HG03066 (cell line): ENCODE data around the gene FASTK.

ENCODE experiments used
- ATAC-seq: cut with Tn5 transposase; IDR thresholded peaks from one replicate; pipeline ENCODE4 v1.9.1; 2021; ENCODE audit warnings: low read depth; ENCODE audit not compliant: unreplicated experiment

The FASTK gene

DNA sequence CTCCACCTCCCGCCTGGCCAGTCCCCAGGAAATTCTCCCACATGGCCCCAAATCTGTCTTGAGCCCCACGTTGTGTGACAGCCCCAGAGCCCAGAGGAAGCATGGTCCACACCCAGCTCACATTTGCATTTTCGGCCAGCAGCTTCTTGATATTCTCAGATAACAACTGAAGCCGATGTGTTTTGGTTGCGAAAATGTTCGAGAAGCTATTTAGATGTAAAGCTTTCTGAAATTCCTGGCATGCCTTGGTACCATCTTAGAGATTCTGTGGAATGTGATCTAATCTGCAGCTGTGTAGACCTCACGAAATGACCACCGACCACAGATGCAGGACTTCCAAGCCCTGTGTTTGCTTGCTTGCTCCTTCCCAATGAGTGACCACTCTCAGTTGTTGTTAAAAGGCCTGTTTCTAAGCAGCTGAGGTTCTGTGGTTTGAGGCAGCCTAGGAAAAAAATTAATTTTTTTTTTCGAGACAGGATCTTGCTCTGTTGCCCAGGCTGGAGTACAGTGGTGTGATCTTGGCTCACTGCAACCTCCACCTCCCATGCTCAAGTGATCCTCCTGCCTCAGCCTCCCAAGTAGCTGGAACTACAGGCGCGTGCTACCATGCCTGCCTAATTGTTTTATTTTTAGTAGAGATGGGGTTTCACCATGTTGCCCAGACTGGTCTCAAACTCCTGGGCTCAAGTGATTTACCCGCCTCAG lies 12.4 kb downstream of the FASTK start:
- no peak for ATAC-seq

DNA sequence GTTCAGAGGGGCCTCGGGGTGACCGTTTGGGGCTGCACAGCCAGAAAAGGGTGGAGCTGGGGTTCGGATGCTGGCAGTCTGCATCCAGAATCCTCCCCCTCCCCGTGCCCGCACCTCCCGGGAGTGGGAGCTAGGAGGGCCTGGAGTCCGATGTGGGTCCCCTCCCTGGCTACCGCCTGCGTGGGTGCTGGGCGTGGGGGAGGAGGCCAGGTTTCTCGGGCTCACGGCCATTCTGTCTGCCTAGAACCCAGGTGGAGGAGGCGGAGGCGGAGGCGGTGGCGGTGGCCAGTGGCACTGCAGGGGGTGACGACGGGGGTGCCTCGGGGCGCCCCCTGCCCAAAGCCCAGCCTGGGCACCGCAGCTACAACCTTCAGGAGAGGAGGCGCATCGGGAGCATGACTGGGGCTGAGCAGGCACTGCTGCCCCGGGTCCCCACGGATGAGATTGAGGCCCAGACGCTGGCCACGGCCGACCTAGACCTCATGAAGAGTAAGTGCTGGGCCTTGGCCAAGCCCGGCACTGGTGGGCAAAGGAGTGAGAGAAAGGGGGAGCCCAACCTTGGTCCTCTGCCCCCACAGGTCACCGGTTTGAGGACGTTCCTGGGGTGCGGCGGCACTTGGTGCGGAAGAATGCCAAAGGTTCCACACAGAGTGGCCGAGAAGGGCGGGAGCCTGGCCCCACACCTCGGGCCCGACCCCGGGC lies 14.2 kb downstream of the FASTK start:
- ATAC-seq = no peak

DNA sequence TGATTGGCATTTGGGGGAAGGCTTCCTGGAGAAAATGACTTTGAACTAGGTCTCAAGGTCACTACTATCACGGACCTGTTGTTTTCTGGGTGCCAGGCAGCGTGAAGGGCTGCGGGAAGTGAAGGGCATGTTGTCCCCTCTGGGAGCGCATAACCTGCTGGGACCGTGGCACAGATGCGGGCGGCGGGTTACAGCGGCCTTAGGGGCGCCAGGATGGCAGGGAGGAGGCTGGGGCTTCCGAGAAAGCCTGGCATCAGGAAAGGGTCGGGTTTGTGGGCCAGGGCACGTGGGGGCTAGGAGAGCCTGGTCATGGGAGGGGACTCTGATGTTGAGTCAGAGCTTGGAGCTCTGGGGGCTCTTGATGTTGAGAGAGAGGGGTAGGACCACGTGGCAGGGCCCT lies 15.1 kb downstream of the FASTK start:
- ATAC-seq = no peak

DNA sequence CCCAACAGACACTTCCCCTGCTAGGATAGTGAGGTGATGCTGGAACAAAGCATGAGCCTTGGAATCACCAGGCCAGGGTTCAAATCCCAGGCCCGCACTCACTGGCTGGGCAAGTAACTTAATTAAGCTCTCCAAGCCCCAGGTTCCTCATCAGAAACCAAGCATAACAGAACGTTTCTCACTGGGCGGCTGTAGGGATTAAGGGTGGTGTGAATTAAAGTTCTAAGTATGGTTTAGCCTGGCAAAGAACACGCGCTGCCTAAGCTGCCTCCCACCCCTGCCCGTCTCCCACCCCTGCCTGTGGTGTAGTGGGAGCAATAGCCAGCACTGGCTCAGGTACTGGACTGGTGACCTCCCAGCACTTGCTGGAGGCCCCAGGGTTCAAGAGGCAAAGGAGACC lies 15.6 kb downstream of the FASTK start:
- no peak for ATAC-seq

DNA sequence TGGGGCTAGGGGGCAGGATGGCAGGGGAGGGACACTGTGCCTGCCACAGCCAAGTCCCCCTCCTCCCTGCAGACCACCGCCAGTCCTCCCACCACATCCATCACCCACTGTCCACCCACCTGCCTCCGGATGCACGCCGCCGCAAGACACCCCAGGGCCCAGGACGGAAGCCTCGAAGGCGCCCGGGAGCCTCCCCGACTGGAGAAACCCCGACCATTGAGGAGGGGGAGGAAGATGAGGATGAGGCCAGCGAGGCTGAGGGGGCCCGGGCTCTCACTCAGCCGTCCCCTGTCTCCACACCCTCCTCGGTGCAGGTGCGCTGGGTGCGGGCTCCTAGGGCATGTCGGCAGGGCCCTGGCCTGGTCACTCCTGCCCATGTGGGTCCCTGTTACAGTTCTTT lies 16.2 kb downstream of the FASTK start:
- no peak for ATAC-seq

DNA sequence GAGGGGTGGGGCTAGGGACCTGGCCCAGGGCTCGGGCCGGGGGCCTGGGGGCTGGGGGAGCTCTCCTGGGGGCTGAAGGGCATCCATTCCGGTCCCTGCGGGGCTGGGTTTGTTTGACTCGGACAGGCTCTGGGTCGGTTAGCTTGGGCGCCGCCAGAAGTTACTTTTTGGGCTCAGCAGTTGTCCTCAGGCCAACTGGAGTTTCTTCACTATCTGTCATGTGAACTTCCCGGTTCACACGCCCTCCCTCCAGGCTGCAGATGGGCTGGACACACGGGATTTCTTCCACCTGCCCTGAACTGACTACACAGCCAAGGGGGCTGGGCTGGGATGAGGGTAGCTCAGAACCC lies 17.4 kb downstream of the FASTK start:
- ATAC-seq = no peak

DNA sequence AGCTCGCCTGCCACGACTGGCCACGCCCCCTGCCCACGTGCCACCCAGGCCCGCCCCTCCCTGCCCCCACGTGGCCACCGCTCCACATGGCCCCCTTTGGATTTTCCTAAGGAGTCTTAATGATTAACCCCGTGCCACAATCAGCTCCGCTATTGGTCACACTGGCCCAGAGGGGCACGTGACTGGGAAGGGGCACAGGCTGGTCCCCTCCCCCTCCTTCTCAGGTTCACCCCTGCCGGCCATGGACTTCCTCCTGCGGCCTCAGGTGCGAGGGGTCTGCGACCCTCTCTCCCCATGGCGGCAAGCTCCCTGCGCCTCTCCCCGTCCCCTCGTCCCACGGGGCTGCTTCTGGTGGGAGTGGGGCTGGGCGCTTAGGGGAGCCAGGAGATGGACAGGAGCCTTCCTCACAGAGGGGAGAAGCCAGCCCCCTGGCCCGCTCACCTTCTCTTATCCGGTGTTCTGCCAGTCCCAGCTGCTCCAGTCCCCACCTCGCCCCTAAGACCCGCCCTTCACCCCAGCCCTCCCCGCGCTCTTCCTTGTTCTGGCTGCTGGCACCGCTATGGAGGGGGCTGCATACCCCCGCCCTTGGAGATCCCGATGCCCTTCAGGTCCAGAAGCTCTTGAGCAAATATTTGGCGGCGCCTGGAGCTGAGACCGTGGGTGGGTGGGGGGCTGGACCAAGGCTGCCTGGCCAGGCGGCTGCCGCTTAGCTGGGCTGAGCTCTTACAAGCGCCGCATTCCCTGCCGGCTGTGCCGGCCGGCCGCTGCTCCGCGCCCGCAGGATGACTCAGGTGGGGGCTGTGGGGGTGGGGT lies 18.0 kb downstream of the FASTK start:
- ATAC-seq = no peak

DNA sequence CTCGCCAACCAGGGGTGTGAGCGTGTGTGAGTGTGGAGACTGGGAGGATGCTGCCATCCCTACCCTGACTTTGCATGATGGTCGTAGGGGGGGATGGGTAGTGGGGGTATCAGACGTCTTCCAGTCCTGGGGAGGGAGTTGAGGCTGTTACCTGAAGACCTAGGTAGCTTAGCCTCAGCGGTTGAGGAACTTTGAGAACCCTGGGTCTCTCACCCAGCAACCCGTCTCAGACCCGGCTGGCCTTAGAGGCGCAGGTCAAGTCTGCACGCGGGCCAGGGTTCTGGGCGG lies 18.6 kb downstream of the FASTK start:
- no peak for ATAC-seq

DNA sequence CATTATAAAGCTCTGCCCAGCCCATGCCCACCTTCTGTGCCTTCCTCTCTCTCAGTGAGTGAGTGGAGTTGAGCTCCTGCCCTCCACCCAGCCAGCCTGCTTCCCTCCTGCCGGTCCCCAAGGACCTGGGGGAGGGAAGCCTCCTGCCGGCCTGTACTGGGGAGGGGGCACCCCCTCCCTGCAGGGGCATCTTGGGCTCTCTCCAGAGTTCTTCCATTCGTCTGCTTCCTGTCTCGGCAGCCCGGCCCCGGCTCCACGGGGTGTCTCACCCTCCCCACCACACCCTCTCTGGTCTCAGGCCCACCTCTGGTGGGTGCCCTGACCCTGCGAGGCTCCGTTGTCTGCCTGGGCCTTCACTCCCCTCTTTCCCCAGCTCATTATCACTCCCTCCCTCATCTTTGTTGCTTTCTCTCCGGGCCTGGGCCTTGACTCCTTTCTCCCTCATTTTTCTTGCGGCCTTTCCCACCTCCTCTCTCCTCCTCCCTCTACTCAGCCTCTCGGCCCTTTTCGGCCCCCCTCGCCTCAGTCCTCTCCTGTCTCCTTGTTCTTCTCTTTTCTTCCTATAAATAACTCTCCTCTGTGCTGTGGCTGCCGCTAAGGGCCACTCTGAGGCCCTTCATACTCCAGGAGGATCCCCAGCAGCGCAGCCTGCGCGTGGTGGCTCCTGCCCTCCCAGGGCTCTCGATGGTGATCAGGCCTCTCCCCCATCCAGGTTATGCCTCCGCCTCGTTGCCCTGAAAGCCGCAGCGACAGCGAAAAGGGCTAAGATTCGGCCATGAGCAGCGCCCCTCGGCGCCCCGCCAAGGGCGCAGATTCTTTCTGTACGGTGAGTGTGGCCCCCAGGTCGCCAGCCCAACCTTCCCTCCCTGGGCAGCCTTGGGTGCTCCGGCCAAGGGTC lies 19.1 kb downstream of the FASTK start:
- ATAC-seq = no peak

DNA sequence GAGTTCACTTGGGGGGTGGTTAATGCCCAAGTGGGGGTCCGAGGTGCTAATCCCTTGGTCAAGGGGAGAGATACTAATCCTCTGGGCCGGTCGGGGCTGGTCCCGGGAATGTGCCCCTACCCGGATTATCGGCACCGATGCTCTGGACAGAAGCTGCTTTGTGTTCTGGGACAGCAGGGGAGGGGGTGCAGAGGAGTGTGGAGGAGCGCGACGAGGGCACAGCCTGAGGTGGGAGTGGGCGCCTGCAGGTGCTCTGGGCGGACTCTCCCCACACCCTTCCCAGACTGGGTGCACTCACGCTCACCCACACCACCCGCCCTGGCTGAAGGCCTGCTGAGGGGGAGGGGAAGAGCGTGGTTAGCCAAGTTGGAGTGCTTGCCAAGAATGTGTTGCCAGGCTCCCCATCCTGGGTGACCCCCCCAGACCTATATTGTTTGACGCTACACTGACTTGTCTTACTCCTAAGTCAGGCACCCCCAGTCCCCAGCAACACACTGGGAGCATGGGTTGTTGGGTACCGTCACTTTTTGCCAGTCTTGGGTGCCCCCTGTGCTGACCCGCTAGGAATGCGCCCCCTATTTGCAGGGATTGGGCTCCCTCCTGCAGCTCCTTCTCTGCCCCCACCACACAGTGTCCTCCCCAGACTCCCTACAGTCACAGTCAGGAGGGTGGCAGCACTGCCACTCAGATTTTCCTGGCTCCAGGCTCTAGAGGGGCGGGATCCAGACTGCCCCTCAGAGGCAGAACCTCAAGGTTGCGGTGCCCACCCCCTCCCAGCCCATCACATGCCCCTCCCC lies 20.0 kb downstream of the FASTK start:
- ATAC-seq = no peak

DNA sequence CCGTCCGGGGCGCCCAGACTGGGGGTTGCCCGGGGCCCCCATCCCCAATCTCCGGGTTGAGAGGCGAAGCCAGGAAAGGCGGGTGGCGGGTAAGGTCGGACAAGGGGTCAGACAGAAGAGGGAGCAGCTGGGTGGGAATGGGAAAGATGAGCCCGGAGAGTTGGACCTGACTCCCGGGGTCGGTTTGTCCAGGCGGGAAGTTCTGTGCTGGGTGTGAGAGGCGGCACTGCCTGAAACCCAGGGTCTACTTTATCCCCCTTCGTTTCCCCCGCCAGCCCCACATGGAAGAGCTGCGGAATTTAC lies 20.5 kb downstream of the FASTK start:
- no peak for ATAC-seq

DNA sequence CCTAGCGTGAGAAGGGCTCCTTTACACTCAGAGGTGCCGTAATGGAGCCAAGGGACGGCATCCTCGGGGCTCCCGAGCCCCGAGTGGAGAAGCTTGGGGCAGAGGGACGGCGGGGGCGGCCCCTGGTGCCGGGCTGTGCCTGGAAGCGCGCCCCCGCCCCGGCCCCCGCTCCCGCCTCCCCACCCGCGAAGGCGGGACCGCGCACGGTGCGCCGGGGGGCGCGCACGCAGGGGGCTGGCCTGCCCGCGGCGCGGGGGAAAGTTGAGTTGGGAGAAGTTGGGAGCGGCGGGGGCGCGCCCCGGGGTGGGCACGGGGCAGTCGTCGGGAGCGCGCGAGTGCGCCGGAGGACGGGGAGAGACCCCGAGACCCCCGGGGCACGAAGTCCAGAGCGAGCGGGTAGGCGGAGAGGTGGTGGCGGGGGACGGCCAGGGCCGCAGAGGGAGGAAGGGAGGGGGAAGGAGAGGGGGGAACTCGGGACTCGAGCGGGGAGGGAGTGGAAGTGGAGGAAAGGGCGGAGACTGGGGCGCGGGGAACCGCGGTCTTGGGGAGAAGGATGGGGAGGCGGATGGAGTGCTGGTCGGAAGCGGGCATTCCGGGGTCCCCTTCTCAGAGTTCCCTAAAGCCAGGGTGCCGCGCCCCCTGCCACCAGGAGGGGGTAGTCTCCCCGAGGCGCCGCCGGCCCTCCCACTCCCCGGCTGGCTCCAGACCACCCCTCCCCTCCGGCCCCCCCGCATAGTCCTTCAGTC lies 21.1 kb downstream of the FASTK start, which contains the start of gene SLC4A2:
Gene SLC4A2 (plus strand): TSS at position 223 of the 746 bp plus-strand sequence. CDS start 2,399 bp downstream, outside the sequence.
- ATAC-seq = peak; percentile 24

DNA sequence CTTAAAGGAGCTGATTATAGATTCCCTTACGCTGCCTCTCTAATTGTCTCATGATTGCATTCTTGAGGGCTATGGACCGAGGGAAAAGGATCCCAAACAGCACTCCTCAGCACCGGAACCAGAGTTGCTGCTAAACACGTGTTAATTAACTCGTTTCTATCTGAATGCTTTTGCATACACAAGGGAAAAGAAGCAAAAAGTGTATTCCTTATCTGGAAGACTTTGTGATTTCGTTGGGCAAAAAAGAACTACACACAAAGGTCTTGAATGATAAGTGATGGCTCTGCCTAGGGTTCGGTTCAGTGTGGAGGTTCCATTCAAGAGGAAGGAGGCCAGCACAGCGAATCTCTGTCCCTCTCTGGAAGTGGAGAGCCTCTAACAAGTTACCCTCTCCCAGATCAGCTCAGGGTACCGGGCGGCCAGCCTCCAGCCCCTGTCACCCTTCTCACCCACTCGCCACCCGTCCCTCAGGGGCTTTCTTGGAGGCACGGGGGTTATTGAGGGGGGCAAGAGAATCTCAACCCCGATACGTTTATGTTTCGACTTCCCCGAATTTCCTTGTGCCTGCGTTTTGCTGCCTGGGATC lies 21.7 kb downstream of the FASTK start:
- no peak for ATAC-seq

DNA sequence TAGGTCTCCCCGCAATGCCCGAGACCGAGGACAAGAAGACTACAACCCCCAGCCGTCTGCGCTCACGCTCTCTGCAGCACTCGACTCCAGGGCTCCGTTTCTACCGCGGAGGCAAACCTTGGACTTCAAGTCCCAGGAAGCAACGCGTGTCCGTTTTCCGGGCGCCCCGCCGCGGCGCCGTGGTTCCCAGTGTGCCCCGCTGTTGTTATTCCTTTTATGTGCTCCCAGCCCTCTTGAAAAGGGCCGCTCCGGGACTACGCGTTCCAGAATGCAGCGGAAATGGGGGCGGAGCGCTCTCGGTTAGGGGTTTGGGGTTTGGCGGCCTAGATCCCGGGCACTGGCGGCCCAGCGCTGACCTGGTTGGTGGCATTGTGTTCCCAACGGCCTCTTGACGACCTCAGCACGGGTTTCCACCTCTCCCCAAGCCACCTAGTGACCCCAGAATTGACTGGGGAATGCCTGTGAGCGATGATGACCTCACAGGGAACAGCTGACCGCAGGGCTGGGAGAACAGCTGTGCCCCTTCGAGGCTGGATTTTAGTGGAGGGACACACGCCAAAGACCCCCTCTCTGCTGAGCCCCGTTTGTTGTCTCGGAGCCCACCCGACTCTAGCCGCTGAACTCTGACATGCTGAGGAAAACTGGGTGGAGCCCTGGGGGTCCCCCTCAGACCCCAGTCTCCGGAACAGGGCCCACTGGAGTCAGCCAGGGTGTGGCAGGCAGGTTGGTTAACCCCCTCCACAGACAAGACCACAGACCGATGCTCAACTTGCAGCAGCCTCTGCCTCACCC lies 22.4 kb downstream of the FASTK start:
- peak; percentile 81 for ATAC-seq

DNA sequence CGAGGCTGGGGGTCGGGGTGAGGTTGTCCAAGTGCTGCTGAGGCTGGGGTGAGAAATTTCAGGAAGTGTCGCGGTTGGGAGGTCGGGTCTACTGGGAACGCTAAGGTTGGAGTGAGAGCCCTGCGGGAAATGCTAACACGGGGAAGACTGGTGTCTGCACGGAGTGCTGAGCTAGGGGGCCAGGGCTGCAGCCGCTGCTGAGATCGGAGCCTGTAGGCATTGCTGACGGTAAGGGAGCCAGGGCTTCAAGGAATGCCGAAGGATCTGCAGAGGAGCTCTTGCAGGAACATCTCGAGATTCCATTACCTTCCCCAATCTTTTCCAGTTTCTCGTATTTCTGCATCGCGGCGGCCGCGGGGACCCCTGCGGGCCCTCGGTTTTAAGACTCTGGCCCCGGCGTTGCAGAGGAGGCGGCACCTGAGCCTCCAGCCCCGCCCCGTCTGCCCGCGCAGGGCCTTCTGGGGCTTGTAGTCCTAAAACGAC lies 23.1 kb downstream of the FASTK start, which contains the start of gene CDK5:
Gene CDK5 (minus strand): TSS at position 392 of the 483 bp plus-strand sequence. CDS start 49 bp downstream, at position 343.
- peak; percentile 4 for ATAC-seq

DNA sequence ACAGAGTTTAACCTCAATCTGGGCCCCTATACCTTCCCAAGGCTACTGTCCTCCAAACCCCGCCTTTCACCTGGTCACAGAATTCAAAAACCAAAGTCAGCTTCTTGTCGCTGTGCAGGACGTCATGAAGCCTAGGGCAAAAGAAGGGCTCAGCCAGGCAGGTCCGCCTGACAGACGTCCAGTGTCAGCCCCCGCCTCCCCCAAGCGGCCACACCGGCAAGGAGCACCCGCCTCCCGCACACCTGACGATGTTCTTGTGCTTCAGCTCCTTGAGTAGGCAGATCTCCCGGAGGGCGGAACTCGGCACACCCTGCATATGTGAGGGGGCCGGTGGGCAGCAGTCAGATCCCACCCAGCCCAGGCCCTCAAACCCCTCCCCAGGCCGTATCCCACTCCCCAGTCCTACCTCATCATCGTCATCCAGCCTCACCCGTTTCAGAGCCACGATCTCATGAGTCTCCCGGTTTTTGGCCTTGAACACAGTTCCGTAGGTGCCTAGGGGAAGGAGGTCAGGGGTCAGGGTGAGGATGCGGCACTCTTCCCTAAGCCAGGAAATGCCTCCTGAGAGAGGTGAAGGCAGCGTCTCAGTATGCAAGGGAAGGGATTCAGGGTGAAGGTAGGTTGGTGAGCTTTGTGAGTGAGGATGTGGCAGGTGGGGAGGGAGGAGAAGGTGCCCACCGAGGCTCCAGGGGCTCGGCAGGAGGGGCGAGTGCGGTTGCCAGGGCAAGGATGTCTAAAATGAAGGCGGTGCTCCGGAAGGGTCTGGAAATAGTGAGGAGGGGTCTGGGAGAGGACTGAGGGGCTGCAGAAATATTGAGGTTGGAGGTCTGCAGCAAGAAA lies 23.7 kb downstream of the FASTK start:
- no peak for ATAC-seq

DNA sequence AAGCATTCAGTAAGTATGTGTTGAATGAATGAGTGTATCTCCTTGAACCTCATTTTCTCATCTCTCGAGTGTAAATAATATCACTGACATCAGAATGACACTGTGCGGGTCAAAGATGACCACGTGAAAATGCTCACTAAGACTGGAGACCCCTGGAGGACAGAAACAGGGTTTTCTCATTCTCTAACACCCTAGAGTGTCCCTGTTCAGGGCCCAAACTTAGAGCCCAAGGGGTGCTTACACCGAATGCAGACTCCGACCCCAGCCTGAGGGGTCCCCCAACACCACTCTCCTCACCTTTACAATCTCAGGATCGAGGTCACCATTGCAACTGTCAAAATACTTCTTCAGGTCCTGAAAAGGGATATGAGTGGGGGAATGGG lies 24.3 kb downstream of the FASTK start:
- ATAC-seq = no peak
